ENCODE measurements around the gene DTYMK. TPM values are rescaled to one million over a fixed set of nuclear protein-coding genes. Genes with fewer than 3 reads are reported as not detected.

Gene DTYMK
- total and polyA plus RNA-seq, 12 donors: 6.4 to 18.5 (median 9.4) TPM

DNA sequence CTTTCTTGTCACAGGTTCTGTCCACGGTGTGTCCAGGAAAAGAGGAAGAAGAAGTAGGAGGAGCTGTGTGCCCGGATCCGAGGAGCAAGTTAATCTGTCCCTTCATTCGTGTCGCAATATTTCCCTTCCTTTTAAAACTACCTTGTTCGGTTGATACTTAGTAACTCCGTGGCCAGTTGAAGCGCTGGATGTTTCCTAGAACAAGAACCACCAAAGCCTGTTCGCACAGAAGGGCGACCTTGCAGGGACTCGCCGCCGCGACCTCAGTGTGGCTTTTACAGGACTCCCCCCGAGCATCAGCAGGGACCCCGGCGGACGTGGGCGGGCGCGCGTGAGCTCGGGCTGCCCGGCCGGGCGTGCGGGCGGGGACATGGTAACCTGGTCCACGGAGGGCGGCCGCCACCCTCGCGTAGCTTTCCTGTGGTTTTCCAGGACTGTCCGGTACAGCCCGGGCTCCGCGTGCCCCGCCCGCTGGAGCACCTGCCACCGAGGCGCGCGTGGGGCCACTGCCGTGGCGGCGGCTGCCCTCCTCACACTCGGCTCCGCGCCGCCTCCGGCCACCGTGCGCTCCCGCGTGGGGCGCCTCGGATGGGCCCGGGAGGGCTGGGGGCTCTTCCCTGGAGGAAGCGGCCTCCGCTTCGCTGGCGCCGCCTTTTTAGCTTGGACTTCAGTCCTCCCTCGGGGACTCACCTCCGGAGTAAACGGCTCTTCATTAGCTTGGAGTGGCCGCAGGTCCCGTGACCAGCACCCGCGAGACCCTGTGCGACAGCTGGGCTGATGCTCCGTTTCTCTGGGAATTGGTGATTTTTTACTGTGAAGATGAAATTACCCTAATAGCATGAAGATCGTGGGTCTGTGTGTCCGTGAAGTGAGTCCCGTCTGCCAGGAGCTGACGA lies 38.6 kb upstream of the DTYMK start:
- Histone ChIP-seq H3K27ac (no peak overlapping the region), H3K4me3 (no peak overlapping the region), H3K36me3 (peaks cover 0 to 64% (median 14%) of the 10 kb centered on the region in 9 donors), H3K4me1 (peaks cover 0 to 12% (median 3%) of the 10 kb centered on the region in 9 donors), H3K27me3 (no peaks in the 10 kb centered on the region), H3K9me3 (peaks cover 0 to 10% (median 0%) of the 10 kb centered on the region in 11 donors)
- DNase-seq (no peak), ATAC-seq (no peak)
- TF ChIP-seq, protein P1, sequence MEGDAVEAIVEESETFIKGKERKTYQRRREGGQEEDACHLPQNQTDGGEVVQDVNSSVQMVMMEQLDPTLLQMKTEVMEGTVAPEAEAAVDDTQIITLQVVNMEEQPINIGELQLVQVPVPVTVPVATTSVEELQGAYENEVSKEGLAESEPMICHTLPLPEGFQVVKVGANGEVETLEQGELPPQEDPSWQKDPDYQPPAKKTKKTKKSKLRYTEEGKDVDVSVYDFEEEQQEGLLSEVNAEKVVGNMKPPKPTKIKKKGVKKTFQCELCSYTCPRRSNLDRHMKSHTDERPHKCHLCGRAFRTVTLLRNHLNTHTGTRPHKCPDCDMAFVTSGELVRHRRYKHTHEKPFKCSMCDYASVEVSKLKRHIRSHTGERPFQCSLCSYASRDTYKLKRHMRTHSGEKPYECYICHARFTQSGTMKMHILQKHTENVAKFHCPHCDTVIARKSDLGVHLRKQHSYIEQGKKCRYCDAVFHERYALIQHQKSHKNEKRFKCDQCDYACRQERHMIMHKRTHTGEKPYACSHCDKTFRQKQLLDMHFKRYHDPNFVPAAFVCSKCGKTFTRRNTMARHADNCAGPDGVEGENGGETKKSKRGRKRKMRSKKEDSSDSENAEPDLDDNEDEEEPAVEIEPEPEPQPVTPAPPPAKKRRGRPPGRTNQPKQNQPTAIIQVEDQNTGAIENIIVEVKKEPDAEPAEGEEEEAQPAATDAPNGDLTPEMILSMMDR (IDR thresholded peaks at IDR 0.05): no peak
- WGBS, 2 donors: 95 to 96% methylated on average over 74 to 76 of the region's 76 CpGs
- intact Hi-C loops (cut with DNase I): loop anchor here in 3 of 10 donors (5.0 to 10.0 kb wide), 2 partner anchors 150 to 152 kb away; no protein-coding TSS in a partner anchor

DNA sequence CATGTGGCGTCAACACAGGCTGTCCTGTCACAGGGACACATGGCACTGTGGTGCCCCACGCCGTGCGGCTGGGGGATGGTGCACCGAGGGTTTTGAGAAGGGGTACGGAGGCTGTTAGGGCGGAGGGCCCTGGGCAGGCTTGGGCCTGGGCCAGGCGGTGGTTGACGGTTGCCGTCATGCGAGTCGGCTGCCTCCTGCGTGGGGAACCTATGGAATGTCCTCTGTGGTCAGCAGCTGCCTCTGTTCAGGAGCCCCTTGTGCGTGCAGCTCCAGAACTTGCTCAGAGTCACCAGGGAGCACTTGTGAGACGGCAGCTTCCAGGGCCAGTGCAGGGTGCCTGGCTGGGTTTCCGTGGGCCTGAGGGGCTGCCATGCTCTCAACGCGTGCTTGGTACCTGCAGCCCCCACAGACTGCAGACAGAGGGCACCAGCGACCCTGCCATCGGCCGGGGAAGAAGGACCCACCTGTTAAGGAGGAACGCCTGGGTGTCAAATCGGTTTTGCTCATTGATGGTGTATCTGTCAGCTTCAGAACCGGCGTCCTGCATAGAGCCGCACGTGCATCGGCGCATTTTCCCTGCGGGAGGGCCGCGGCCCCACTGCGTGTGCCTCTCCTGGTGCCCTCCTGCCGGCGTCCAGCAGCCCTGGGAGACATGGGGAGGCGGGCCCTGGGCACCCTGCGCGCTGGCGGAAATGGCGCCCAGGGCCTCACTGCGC lies 37.8 kb upstream of the DTYMK start:
- TF ChIP-seq, protein P1 (IDR thresholded peaks at IDR 0.05): peak in 7 of 9 donors; percentile 20 to 53 (median 38)
- peaks cover 0 to 10% (median 0%) of the 10 kb centered on the region in 11 donors for H3K9me3 ChIP-seq
- H3K4me3 ChIP-seq: no peak overlapping the region
- WGBS, 2 donors: 95 to 96% methylated on average over 41 of the region's 41 CpGs
- DNase-seq (no peak), ATAC-seq (no peak)
- intact Hi-C loops (cut with DNase I): loop anchor here in 1 of 10 donors (10.0 kb wide), 1 partner anchor 150 kb away; no protein-coding TSS in a partner anchor
- H3K36me3 ChIP-seq: peaks cover 0 to 72% (median 23%) of the 10 kb centered on the region in 9 donors
- no peak overlapping the region for H3K27ac ChIP-seq
- H3K4me1 ChIP-seq: peaks cover 0 to 12% (median 0%) of the 10 kb centered on the region in 9 donors
- H3K27me3 ChIP-seq: no peaks in the 10 kb centered on the region

DNA sequence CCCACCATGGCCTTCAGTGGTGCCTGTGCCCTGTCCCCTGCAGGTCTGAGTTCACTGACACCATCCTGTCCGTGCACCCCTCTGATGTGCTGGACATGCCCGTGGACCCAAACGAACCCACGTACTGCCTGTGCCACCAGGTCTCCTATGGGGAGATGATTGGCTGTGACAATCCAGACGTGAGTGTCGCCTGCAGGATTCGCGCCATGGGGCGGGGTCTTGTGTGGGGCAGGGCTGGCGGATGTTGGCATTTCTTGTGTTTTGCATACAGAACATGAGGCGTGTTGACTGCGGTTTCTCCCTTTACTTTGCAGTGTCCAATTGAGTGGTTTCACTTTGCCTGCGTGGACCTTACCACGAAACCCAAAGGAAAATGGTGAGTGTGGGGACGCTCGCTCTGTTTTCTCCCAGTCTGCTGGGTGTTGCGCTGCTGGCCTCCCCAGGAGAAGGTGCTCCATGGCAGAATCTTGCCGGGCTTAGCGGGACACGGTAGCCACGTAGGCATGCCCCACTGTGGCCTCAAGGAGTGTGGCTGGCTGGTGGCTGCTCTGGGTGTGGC lies 36.4 kb upstream of the DTYMK start:
- intact Hi-C loops (cut with DNase I): loop anchor here in 1 of 10 donors (10.0 kb wide), 1 partner anchor 152 kb away; no protein-coding TSS in a partner anchor
- ATAC-seq (no peak), DNase-seq (no peak)
- TF ChIP-seq, protein P1 (IDR thresholded peaks at IDR 0.05): no peak
- Histone ChIP-seq H3K36me3 (peaks cover 0 to 84% (median 24%) of the 10 kb centered on the region in 9 donors), H3K27ac (no peak overlapping the region), H3K27me3 (no peaks in the 10 kb centered on the region), H3K4me1 (peaks cover 0 to 5% (median 0%) of the 10 kb centered on the region in 9 donors), H3K4me3 (no peak overlapping the region), H3K9me3 (peaks cover 0 to 10% (median 0%) of the 10 kb centered on the region in 11 donors)
- WGBS, 2 donors: 96 to 99% methylated on average over 21 of the region's 21 CpGs

DNA sequence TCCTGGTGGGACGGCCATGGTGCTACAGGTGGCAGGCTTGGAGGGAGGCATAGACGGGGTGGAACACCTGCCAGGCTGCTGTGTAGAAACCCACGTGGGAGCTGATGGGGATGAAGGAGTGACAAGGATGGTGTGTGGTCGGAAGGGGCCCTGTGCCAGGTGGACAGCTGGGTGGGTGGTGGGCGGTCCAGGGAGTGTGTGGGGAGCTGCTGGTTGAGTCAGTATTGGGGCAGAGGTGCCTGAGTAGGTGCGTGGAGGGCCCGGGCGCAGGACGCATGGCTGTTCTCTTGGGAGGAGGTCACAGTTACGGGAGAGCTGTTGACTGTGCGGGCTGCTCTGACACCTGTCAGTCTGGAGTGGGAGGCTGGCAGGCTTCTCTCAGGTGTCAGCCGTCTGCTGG lies 35.2 kb upstream of the DTYMK start:
- WGBS, 2 donors: 91 to 96% methylated on average over 12 of the region's 12 CpGs
- Histone ChIP-seq H3K4me3 (no peak overlapping the region), H3K27ac (no peak overlapping the region), H3K36me3 (peaks cover 0 to 96% (median 24%) of the 10 kb centered on the region in 9 donors), H3K27me3 (no peaks in the 10 kb centered on the region), H3K4me1 (no peaks in the 10 kb centered on the region), H3K9me3 (peaks cover 0 to 10% (median 0%) of the 10 kb centered on the region in 11 donors)
- DNase-seq: no peak
- ATAC-seq: no peak
- TF ChIP-seq, protein P1 (IDR thresholded peaks at IDR 0.05): no peak
- intact Hi-C loops (cut with DNase I): loop anchor here in 1 of 10 donors (10.0 kb wide), 1 partner anchor 153 kb away; no protein-coding TSS in a partner anchor

Measured in heart right ventricle (tissue), 16 donors.